A673 (cell line): ENCODE results near the gene GUCA2A. TPM values are rescaled to one million over a fixed set of nuclear protein-coding genes. Genes with fewer than 3 reads are reported as not detected.

ENCODE experiments used
- BruUV-seq: library from RNA; stranded (reverse); fragments of 400-500 nt; replicated peaks from 2 replicates; lab custom pipeline; 2021; lab: Mats Ljungman, UMichigan
- CTCF ChIA-PET: fragments of 300-600 bp; sonication (Branson Sonifier 250); formaldehyde crosslinking; loops from one replicate; lab custom pipeline; 2022; ENCODE audit warnings: antibody characterized with exemption; lab: Charles Lee
- POLR2A ChIA-PET: fragments of 300-600 bp; sonication (Branson Sonifier 250); formaldehyde crosslinking; loops from one replicate; lab custom pipeline; 2022; ENCODE audit warnings: antibody characterized with exemption; ENCODE audit not compliant: low non-redundant PET; lab: Charles Lee
- DNase-seq: peaks from one replicate; pipeline ENCODE4 v3.0.0-alpha.2; 2015; ENCODE audit warnings: low spot score
- H3K27ac ChIP-seq: fragments of 200-600 bp; sonication (generic); 2 replicates; pipeline ENCODE4 v1.5.1; 2016; ENCODE audit warnings: mixed run types, low read depth, mild to moderate bottlenecking, mixed read lengths, antibody characterized with exemption, low read length; ENCODE audit not compliant: poor library complexity, severe bottlenecking
- H3K27me3 ChIP-seq: fragments of 200-600 bp; sonication (generic); replicated peaks from 2 replicates; pipeline ENCODE4 v1.6.1; 2017; ENCODE audit warnings: mixed run types, low read depth, mild to moderate bottlenecking, mixed read lengths, antibody characterized with exemption, low read length; ENCODE audit not compliant: insufficient read depth, poor library complexity
- H3K36me3 ChIP-seq: fragments of 200-600 bp; sonication (generic); 2 replicates; pipeline ENCODE4 v1.6.1; 2016; ENCODE audit warnings: mixed run types, mild to moderate bottlenecking, mixed read lengths, antibody characterized with exemption, low read length; ENCODE audit not compliant: insufficient read depth, poor library complexity, severe bottlenecking
- H3K4me1 ChIP-seq: fragments of 200-600 bp; sonication (generic); 2 replicates; pipeline ENCODE4 v1.6.1; 2017; ENCODE audit warnings: mixed run types, mild to moderate bottlenecking, mixed read lengths, antibody characterized with exemption, low read length; ENCODE audit not compliant: insufficient read depth, poor library complexity, severe bottlenecking
- H3K4me3 ChIP-seq: fragments of 200-600 bp; sonication (generic); 2 replicates; pipeline ENCODE4 v1.5.1; 2016; ENCODE audit warnings: low read depth, mixed run types, mild to moderate bottlenecking, mixed read lengths, low read length; ENCODE audit not compliant: poor library complexity, severe bottlenecking
- H3K9me3 ChIP-seq: fragments of 200-600 bp; sonication (generic); 2 replicates; pipeline ENCODE4 v1.6.1; 2016; ENCODE audit warnings: mixed run types, low read depth, mild to moderate bottlenecking, mixed read lengths, antibody characterized with exemption, low read length; ENCODE audit not compliant: poor library complexity, severe bottlenecking
- CTCF ChIP-seq: fragments of 300-800, 200-600 bp; sonication (generic); conservative IDR thresholded peaks from 2 replicates; pipeline ENCODE4 v1.5.1; 2017; ENCODE audit warnings: low read depth, mild to moderate bottlenecking, antibody characterized with exemption, low read length, moderate library complexity, mixed read lengths
- EZH2 ChIP-seq: fragments of 200-600 bp; sonication (generic); IDR thresholded peaks from 2 replicates; pipeline ENCODE4 v1.6.1; 2017; ENCODE audit warnings: borderline replicate concordance, low read depth, mild to moderate bottlenecking, mixed read lengths, antibody characterized with exemption, low read length; ENCODE audit not compliant: poor library complexity, severe bottlenecking
- intact Hi-C: fragments of 100-400 bp; cut with micrococcal nuclease; formaldehyde crosslinking; loops from one replicate; pipeline ENCODE4 v1.10.0; 2022; ENCODE audit not compliant: unreplicated experiment
- total RNA-seq: library from RNA; stranded (reverse); gene quantifications from 2 replicates; pipeline ENCODE4 v1.2.3, GENCODE V29; 2021

The GUCA2A gene
- total RNA-seq, 1 experiment from 2014 or later: not detected

GRCh38 chr1:42118125-42118524 is 46.4 kb downstream of the GUCA2A start:
- no peaks in the 10 kb centered on the region for H3K27me3 ChIP-seq
- H3K4me3 ChIP-seq: no peak overlapping the region
- POLR2A ChIA-PET: no interaction called here
- CTCF ChIA-PET: no interaction called here
- H3K4me1 ChIP-seq: no peaks in the 10 kb centered on the region
- H3K9me3 ChIP-seq: no peaks in the 10 kb centered on the region
- no TSS peak for BruUV-seq
- intact Hi-C loops: no loop called here
- TF ChIP-seq EZH2 (no peak), CTCF (no peak)
- no peak overlapping the region for H3K27ac ChIP-seq
- DNase-seq: no peak
- no peaks in the 10 kb centered on the region for H3K36me3 ChIP-seq

GRCh38 chr1:42117214-42117613 is 47.3 kb downstream of the GUCA2A start:
- Histone ChIP-seq H3K4me1 (no peaks in the 10 kb centered on the region), H3K27me3 (no peaks in the 10 kb centered on the region), H3K36me3 (no peaks in the 10 kb centered on the region), H3K4me3 (no peak overlapping the region), H3K9me3 (no peaks in the 10 kb centered on the region), H3K27ac (no peak overlapping the region)
- CTCF ChIA-PET: no interaction called here
- BruUV-seq: no TSS peak
- TF ChIP-seq CTCF (no peak), EZH2 (no peak)
- no peak for DNase-seq
- POLR2A ChIA-PET: no interaction called here
- intact Hi-C loops: no loop called here

- Histone ChIP-seq H3K36me3 (no peaks in the 10 kb centered on the region), H3K27ac (no peak overlapping the region), H3K9me3 (no peaks in the 10 kb centered on the region), H3K4me1 (no peaks in the 10 kb centered on the region), H3K27me3 (no peaks in the 10 kb centered on the region), H3K4me3 (no peak overlapping the region)
- DNase-seq: no peak
- intact Hi-C loops: no loop called here
- CTCF ChIA-PET: no interaction called here
- no TSS peak for BruUV-seq
- no peak for TF ChIP-seq EZH2
- no peak for TF ChIP-seq CTCF
- POLR2A ChIA-PET: no interaction called here
These were observed 50.3 kb downstream of the GUCA2A start for GRCh38 chr1:42114229-42114628.

Other genes starting within 250 kb of the GUCA2A start
- 3.1 and 3.6 TPM in 2 replicates for gene HIVEP3, start 245.8 kb downstream of the GUCA2A start, total RNA-seq
- gene GUCA2B, start 11.3 kb downstream of the GUCA2A start, total RNA-seq: not detected in 2 replicates
- 55.4 and 57.9 TPM in 2 replicates for gene FOXJ3, start 170.5 kb upstream of the GUCA2A start, total RNA-seq
- gene RIMKLA, start 216.0 kb upstream of the GUCA2A start, total RNA-seq: 0.04 and 0.24 TPM in 2 replicates